Activated T-helper 2 cell treated with anti-CD3 and anti-CD28 coated beads, Interferon-gamma antibody, Interleukin-2, Interleukin-4, amounts not matched to agents 10 μg/mL and 5 μg/mL and 100 μg/mL, durations not matched to agents 14 hours and 24 hours and 36 hours (primary cell): ENCODE results near the gene HACD3. TPM values are rescaled to one million over a fixed set of nuclear protein-coding genes. Genes with fewer than 3 reads are reported as not detected.

Experiments
- DNase-seq: peaks from one replicate; pipeline ENCODE4 v3.0.0; 2021; ENCODE audit warnings: low spot score
- H3K27ac Mint-ChIP-seq: one replicate; pipeline ENCODE4 v1.8.0; 2021; ENCODE audit warnings: mixed read lengths
- H3K27me3 Mint-ChIP-seq: one replicate; pipeline ENCODE4 v1.8.0; 2021; ENCODE audit warnings: low read depth, mixed read lengths
- H3K36me3 Mint-ChIP-seq: one replicate; pipeline ENCODE4 v1.8.0; 2021; ENCODE audit warnings: low read depth, mixed read lengths
- H3K4me1 Mint-ChIP-seq: one replicate; pipeline ENCODE4 v1.8.0; 2021; ENCODE audit warnings: low read depth, mixed read lengths
- H3K4me3 Mint-ChIP-seq: one replicate; pipeline ENCODE4 v1.8.0; 2021; ENCODE audit warnings: low read depth, mild to moderate bottlenecking, moderate library complexity, mixed read lengths
- H3K9me3 Mint-ChIP-seq: one replicate; pipeline ENCODE4 v1.8.0; 2021; ENCODE audit warnings: mixed read lengths
- intact Hi-C: fragments of 100-400 bp; cut with micrococcal nuclease; formaldehyde crosslinking; loops from one replicate; pipeline ENCODE4 v1.15.1; 2023
- total RNA-seq: library from RNA; stranded (reverse); gene quantifications from 2 replicates; pipeline ENCODE4 v1.2.3, GENCODE V29; 2022

The HACD3 gene, protein sequence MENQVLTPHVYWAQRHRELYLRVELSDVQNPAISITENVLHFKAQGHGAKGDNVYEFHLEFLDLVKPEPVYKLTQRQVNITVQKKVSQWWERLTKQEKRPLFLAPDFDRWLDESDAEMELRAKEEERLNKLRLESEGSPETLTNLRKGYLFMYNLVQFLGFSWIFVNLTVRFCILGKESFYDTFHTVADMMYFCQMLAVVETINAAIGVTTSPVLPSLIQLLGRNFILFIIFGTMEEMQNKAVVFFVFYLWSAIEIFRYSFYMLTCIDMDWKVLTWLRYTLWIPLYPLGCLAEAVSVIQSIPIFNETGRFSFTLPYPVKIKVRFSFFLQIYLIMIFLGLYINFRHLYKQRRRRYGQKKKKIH
- 39.1 and 39.8 TPM in 2 replicates for total RNA-seq

DNA sequence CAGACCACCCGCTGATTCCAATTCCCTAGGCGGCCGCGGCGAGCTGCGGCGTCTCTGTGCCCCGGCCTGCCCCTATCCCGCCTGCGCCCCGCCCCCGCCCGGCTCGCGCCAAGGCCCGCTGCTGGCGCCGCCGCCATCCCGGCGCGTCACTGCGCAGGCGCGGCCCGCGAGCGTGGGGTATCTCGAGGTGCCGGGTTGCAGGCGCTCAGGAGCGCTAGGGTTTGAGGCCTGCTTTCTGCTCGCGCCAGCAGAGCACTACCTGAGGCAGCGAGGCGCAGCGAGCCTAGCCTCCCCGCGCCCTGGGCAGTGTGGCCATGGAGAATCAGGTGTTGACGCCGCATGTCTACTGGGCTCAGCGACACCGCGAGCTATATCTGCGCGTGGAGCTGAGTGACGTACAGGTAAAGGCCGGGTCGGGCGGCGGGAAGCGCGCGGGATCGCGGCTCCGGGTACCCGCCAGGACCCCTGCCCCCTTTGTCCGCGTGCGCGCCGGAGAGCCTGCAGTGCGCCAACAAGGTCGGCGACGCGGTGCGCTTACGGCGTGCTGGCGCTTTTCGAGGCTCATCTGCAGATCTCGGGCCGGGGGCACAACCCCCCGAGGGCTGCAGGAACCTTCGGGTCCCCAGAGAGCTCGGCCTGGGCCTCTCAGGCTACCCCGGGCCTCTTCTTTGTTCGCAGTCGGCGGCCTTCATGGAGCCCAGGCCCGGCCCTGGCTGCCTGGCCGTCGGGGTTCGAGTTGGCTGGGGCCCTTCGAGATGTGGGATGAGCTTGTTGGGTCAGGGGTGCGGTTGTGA is at the start of gene HACD3:
Gene HACD3, plus strand, starts transcription at position 146 of the 794 bp plus-strand sequence. Its CDS starts 169 bp downstream, at position 315.
- peak within 1 kb of the TSS; percentile 86 for H3K27ac Mint-ChIP-seq
- no peaks in the 10 kb centered on the region for H3K27me3 Mint-ChIP-seq
- H3K36me3 Mint-ChIP-seq: peaks cover 7% of the 10 kb centered on the region
- H3K4me3 Mint-ChIP-seq: peak within 1 kb of the TSS; percentile 87
- no peaks in the 10 kb centered on the region for H3K9me3 Mint-ChIP-seq
- intact Hi-C loops: loop anchor here (1.0 to 10.0 kb wide), 3 partner anchors 13 to 334 kb away; partner anchors contain the start of genes DPP8, INTS14 and RAB11A
- H3K4me1 Mint-ChIP-seq: peaks cover 31% of the 10 kb centered on the region
- peak; percentile 84 for DNase-seq

- Mint-ChIP-seq H3K36me3 (peaks cover 57% of the 10 kb centered on the region), H3K27ac (no peak overlapping the region), H3K4me1 (no peaks in the 10 kb centered on the region), H3K9me3 (no peaks in the 10 kb centered on the region), H3K27me3 (no peaks in the 10 kb centered on the region), H3K4me3 (no peak overlapping the region)
- intact Hi-C loops: no loop called here
- no peak for DNase-seq
Measured at GRCh38 chr15:65484876-65485275, 45.4 kb upstream of the HACD3 start.

GRCh38 chr15:65494076-65494475 is 36.2 kb upstream of the HACD3 start:
- Mint-ChIP-seq H3K4me3 (no peak overlapping the region), H3K36me3 (peaks cover 51% of the 10 kb centered on the region), H3K27ac (no peak overlapping the region), H3K27me3 (no peaks in the 10 kb centered on the region), H3K9me3 (no peaks in the 10 kb centered on the region), H3K4me1 (peaks cover 2% of the 10 kb centered on the region)
- no peak for DNase-seq
- intact Hi-C loops: no loop called here

DNA sequence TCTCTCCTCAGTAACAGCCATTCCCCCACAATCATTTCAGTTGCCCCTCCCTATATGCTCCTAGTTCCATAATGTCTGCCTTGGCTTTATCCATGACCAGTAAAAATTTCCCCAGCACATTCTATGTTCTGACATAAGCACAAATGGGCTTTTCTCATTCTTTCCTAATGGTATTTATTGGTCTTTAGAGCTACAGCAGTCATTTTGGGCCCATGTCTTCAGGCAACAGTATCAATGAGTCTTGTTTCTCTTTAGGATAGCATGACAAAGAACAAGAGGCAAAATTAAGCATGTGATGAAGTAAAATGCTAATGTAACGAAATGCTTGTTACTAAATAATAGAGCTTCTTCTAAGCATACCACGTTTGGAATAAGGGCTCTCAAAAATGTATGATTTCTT is 20.9 kb upstream of the HACD3 start:
- Mint-ChIP-seq H3K36me3 (peaks cover 57% of the 10 kb centered on the region), H3K9me3 (no peaks in the 10 kb centered on the region), H3K4me3 (no peak overlapping the region), H3K27me3 (no peaks in the 10 kb centered on the region), H3K4me1 (peaks cover 19% of the 10 kb centered on the region), H3K27ac (no peak overlapping the region)
- no peak for DNase-seq
- intact Hi-C loops: no loop called here

- Mint-ChIP-seq H3K9me3 (no peaks in the 10 kb centered on the region), H3K36me3 (peaks cover 65% of the 10 kb centered on the region), H3K4me3 (no peak overlapping the region), H3K4me1 (peaks cover 30% of the 10 kb centered on the region), H3K27ac (no peak overlapping the region), H3K27me3 (no peaks in the 10 kb centered on the region)
- DNase-seq: no peak
- intact Hi-C loops: no loop called here
Measured at GRCh38 chr15:65512189-65512588, 18.1 kb upstream of the HACD3 start.

- H3K36me3 Mint-ChIP-seq: peaks cover 60% of the 10 kb centered on the region
- H3K27me3 Mint-ChIP-seq: no peaks in the 10 kb centered on the region
- no peaks in the 10 kb centered on the region for H3K9me3 Mint-ChIP-seq
- H3K4me1 Mint-ChIP-seq: peaks cover 30% of the 10 kb centered on the region
- H3K4me3 Mint-ChIP-seq: no peak overlapping the region
- DNase-seq: no peak
- no peak overlapping the region for H3K27ac Mint-ChIP-seq
- intact Hi-C loops: no loop called here
Measured at GRCh38 chr15:65512807-65513416, 17.4 kb upstream of the HACD3 start.

DNA sequence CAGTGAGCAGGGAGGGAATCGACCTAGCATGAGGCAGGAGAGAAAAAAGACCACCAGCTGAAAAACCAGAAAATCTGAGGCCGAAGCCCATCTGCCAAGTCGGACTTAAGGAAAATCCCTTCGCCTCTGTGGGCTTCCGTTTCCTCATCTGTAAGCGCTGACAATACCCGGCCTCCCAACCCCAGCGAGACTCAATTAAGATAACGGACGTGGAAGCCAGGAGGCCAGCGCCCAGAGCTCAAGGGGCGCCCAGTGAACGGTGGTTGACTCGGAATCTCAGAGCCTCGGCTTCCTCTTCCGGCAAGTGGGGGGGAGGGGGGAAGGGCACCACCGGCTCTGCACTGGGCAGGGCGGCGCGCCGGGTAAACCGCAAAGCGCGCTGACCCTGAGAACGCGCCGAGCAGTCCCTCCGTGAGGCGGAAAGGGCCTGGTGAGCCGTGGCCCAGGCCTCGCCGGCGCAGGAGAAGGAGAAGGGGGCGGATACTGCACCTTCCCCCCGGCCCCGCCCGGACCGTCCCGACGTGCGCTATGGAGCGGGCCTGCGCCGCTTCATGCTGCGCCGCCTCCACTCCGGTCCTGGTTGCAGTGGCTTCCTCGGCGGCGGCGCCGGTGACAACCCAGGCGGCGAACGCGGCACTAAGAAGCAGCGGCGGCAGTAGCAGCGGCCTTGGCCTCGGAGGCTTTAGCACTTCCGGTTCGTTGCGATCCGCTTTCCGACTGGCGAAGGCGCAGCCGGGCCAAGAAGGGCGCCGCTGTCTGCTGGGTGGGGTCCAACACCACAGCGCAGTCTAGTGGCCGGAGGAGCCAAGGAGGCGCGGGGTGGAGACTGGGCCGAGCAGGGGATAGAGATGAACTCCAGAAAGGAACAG is 13.0 kb upstream of the HACD3 start, which contains the start of gene DPP8:
Gene DPP8, minus strand, starts transcription at position 693 of the 869 bp plus-strand sequence. CDS start 5,136 bp downstream, outside the sequence.
- peak; percentile 93 for DNase-seq
- Mint-ChIP-seq H3K36me3 (peaks cover 33% of the 10 kb centered on the region), H3K27ac (peak within 1 kb of the TSS; percentile 94), H3K4me1 (peaks cover 21% of the 10 kb centered on the region), H3K4me3 (peak within 1 kb of the TSS; percentile 99), H3K9me3 (no peaks in the 10 kb centered on the region), H3K27me3 (no peaks in the 10 kb centered on the region)
- intact Hi-C loops: loop anchor here (1.0 kb wide), 1 partner anchor 13 kb away; the partner anchor contains the start of gene HACD3

DNA sequence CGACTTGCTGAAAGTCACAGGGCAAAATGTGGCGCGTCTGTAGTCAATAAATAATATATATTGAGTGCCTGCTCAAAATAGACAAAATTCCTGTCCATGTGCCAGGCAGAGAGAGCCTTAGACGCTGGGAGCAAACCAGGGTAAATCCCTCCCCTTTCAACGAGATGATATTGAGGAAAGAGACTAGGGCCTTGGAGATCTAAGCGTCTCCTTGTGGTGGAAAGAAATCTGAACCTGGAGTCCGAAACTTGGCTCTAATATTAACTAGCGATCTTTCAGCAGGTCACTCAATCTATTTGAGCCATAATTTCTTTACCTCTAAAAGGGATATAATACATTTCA is 12.4 kb upstream of the HACD3 start:
- DNase-seq: no peak
- Mint-ChIP-seq H3K9me3 (no peaks in the 10 kb centered on the region), H3K4me1 (peaks cover 19% of the 10 kb centered on the region), H3K4me3 (peak overlapping the region; percentile 99), H3K36me3 (peaks cover 28% of the 10 kb centered on the region), H3K27ac (peak overlapping the region; percentile 94), H3K27me3 (no peaks in the 10 kb centered on the region)
- intact Hi-C loops: loop anchor here (1.0 kb wide), 1 partner anchor 12 kb away; the partner anchor contains the start of gene HACD3

DNA sequence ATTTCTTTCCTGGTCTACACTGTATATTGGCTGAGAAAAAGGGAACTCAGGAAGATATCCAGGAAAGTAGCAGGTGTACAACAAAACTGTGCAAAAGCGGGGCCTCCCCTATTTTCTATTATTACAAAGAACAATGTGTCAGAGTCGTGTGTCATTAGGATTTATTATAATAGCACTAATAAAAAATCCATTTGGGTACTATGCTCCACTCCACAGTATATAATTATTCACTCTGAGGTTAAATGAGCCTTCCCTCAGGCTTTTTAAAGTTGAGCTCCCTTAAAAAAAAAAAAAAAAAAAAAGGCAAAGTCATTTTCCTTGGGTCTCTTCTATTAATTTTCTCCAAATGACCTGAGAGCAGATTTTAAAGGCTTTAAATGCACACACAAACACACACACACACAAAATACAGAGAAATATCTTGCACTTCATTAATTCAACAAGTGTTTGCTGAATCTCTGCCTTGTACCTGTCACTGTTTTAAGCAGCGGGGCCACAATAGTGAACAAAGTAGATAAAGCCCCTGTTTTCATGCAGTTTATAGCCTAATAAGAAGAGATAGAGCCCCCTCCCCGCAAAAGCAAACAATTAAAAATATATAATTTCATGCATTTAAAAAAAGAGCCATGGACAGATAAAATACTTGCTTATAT is 11.5 kb upstream of the HACD3 start:
- H3K4me3 Mint-ChIP-seq: peak overlapping the region; percentile 21

DNA sequence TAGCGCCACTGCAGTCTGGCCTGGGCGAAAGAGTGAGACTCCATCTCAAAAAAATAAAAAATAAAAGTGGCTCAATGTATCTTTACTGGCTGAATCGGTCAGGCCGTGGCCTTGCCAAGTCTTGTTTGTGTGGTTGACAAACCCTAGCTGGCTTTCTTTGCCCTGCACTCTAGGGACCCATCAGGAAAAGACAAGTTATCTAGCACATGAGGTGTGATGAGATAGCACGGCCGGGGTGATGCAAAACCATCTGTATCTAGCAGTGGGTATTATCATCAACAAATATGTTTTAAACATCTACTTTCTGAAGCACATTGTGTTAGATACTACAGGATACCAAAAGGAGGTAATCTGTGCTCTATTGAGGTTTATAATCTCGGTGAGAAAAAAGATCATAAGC is 8.9 kb upstream of the HACD3 start:
- H3K36me3 Mint-ChIP-seq: peaks cover 6% of the 10 kb centered on the region
- H3K4me1 Mint-ChIP-seq: peaks cover 7% of the 10 kb centered on the region
- H3K27me3 Mint-ChIP-seq: no peaks in the 10 kb centered on the region
- intact Hi-C loops: no loop called here
- no peak overlapping the region for H3K27ac Mint-ChIP-seq
- DNase-seq: no peak
- no peaks in the 10 kb centered on the region for H3K9me3 Mint-ChIP-seq
- H3K4me3 Mint-ChIP-seq: no peak overlapping the region

More for the DNA sequence above, 11.5 kb upstream of the HACD3 start:
- peaks cover 23% of the 10 kb centered on the region for H3K36me3 Mint-ChIP-seq
- H3K4me1 Mint-ChIP-seq: peaks cover 14% of the 10 kb centered on the region
- H3K27me3 Mint-ChIP-seq: no peaks in the 10 kb centered on the region
- no peak for DNase-seq
- intact Hi-C loops: no loop called here
- H3K27ac Mint-ChIP-seq: no peak overlapping the region
- H3K9me3 Mint-ChIP-seq: no peaks in the 10 kb centered on the region

GRCh38 chr15:65524226-65524625 is 6.0 kb upstream of the HACD3 start:
- intact Hi-C loops: no loop called here
- Mint-ChIP-seq H3K27me3 (no peaks in the 10 kb centered on the region), H3K4me1 (no peaks in the 10 kb centered on the region), H3K9me3 (no peaks in the 10 kb centered on the region), H3K27ac (no peak overlapping the region), H3K4me3 (no peak overlapping the region), H3K36me3 (no peaks in the 10 kb centered on the region)
- DNase-seq: no peak
